H1 (cell line): ENCODE measurements around the gene TEX51. TPM values are rescaled to one million over a fixed set of nuclear protein-coding genes. Genes with fewer than 3 reads are reported as not detected.

Experiments used
- GTF2F1 ChIP-seq: IDR thresholded peaks from 2 replicates; pipeline ENCODE4 v1.6.1; 2012; ENCODE audit warnings: low read depth, low read length, improper control_type of control experiment, borderline replicate concordance
- SP4 ChIP-seq: IDR thresholded peaks from 2 replicates; pipeline ENCODE4 v1.6.1; 2012; ENCODE audit warnings: low read length, inconsistent platforms
- TAF1 ChIP-seq: IDR thresholded peaks from 2 replicates; pipeline ENCODE4 v1.6.1; 2011; ENCODE audit warnings: mild to moderate bottlenecking, low read depth, low read length
- TCF12 ChIP-seq: IDR thresholded peaks from 2 replicates; pipeline ENCODE4 v1.6.1; 2011; ENCODE audit warnings: low read depth, mild to moderate bottlenecking, low read length
- polyA plus RNA-seq, 7 experiments: library from polyadenylated mRNA; depleted of rRNA in 3 of 7; stranded (reverse) in 5 of 7; unstranded in 2 of 7; fragments of >200 nt in 5 of 7; fragments of 200-250 nt in 2 of 7; gene quantifications; 1 replicate in 5 of 7; 2 replicates in 1 of 7; 4 replicates in 1 of 7; pipeline versions ENCODE4 v1.2.1 to v1.2.3, GENCODE V29; 2011 to 2013; ENCODE audit warnings: missing spikeins in 2 of 7, mixed read lengths in 2 of 7
- total RNA-seq: library from RNA; stranded (reverse); fragmentation: NEBNext Ultra II Directional; extraction: Animal tissue kit (Norgen Biotek cat#: 25700); gene quantifications from 2 replicates; pipeline ENCODE4 v1.2.1, GENCODE V29; 2021

The TEX51 gene
- total and polyA plus RNA-seq, 2 of the 8 experiments (the other 6 are each of a cell fraction or from before 2014, with no cell fraction given): not detected

- TF ChIP-seq TAF1 (no peak), GTF2F1 (no peak), TCF12 (no peak), SP4 (no peak)
These were observed 18.1 kb downstream of the TEX51 start (continued) for GRCh38 chr2:126916744-126917143.
